ENCODE results near the gene ALG14.
A peak's percentile ranks its signal among the peaks of the same experiment; 100 is the strongest.

ALG14 gene

GRCh38 chr1:95076034-95076433, 3.3 kb upstream of the ALG14 start:
- H3K9me3 ChIP-seq, result no peaks in the 10 kb centered on the region
- H3K4me3 ChIP-seq (ENCODE audit: low read depth in 1 of 2, low read length in 1 of 2), result no peak overlapping the region
- H3K36me3 ChIP-seq, result no peaks in the 10 kb centered on the region
- peaks cover 58% of the 10 kb centered on the region for H3K27me3 ChIP-seq
- TF ChIP-seq CTCF (IDR thresholded peaks at IDR 0.05), result no peak
- peaks cover 10 to 15% of the 10 kb centered on the region in 2 experiments for H3K4me1 ChIP-seq (ENCODE audit: control insufficient read depth in 1 of 2, insufficient read depth in 1 of 2, low read depth in 1 of 2, low read length in 1 of 2)
- H3K27ac ChIP-seq, result no peak overlapping the region

GRCh38 chr1:95073446-95073845, 695 bp upstream of the ALG14 start:
- no peaks in the 10 kb centered on the region for H3K9me3 ChIP-seq
- peak overlapping the region; percentile 81 to 85 for H3K4me3 ChIP-seq (ENCODE audit: low read depth in 1 of 2, low read length in 1 of 2)
- TF ChIP-seq CTCF (IDR thresholded peaks at IDR 0.05), result no peak
- H3K4me1 ChIP-seq (ENCODE audit: control insufficient read depth in 1 of 2, insufficient read depth in 1 of 2, low read depth in 1 of 2, low read length in 1 of 2), result peaks cover 10 to 15% of the 10 kb centered on the region in 2 experiments
- H3K27me3 ChIP-seq, result peaks cover 32% of the 10 kb centered on the region
- H3K36me3 ChIP-seq, result no peaks in the 10 kb centered on the region
- peak overlapping the region; percentile 81 for H3K27ac ChIP-seq

GRCh38 chr1:95072117-95072516, 634 bp downstream of the ALG14 start:
- H3K4me1 ChIP-seq (ENCODE audit: control insufficient read depth in 1 of 2, insufficient read depth in 1 of 2, low read depth in 1 of 2, low read length in 1 of 2), result peaks cover 20 to 26% of the 10 kb centered on the region in 2 experiments
- H3K9me3 ChIP-seq, result no peaks in the 10 kb centered on the region
- no peaks in the 10 kb centered on the region for H3K36me3 ChIP-seq
- H3K27me3 ChIP-seq, result peaks cover 19% of the 10 kb centered on the region
- H3K27ac ChIP-seq, result peak overlapping the region; percentile 81
- H3K4me3 ChIP-seq (ENCODE audit: low read depth in 1 of 2, low read length in 1 of 2), result peak overlapping the region; percentile 81 to 85
- no peak for TF ChIP-seq CTCF (IDR thresholded peaks at IDR 0.05)

GRCh38 chr1:95071539-95071938, 1.2 kb downstream of the ALG14 start:
- Histone ChIP-seq H3K9me3 (no peaks in the 10 kb centered on the region), H3K36me3 (no peaks in the 10 kb centered on the region), H3K4me3 (ENCODE audit: low read depth in 1 of 2, low read length in 1 of 2) (no peak overlapping the region), H3K4me1 (ENCODE audit: control insufficient read depth in 1 of 2, insufficient read depth in 1 of 2, low read depth in 1 of 2, low read length in 1 of 2) (peaks cover 26 to 31% of the 10 kb centered on the region in 2 experiments), H3K27me3 (peaks cover 13% of the 10 kb centered on the region), H3K27ac (no peak overlapping the region)
- no peak for TF ChIP-seq CTCF (IDR thresholded peaks at IDR 0.05)

- no peaks in the 10 kb centered on the region for H3K27me3 ChIP-seq
- peaks cover 27 to 35% of the 10 kb centered on the region in 2 experiments for H3K4me1 ChIP-seq (ENCODE audit: control insufficient read depth in 1 of 2, insufficient read depth in 1 of 2, low read depth in 1 of 2, low read length in 1 of 2)
- H3K36me3 ChIP-seq, result no peaks in the 10 kb centered on the region
- no peak overlapping the region for H3K27ac ChIP-seq
- no peaks in the 10 kb centered on the region for H3K9me3 ChIP-seq
- TF ChIP-seq CTCF (IDR thresholded peaks at IDR 0.05), result no peak
- H3K4me3 ChIP-seq (ENCODE audit: low read depth in 1 of 2, low read length in 1 of 2), result no peak overlapping the region
Measured at GRCh38 chr1:95069710-95070093, 3.0 kb downstream of the ALG14 start.
